ENCODE data around the gene MAEA. TPM values are rescaled to one million over a fixed set of nuclear protein-coding genes. Genes with fewer than 3 reads are reported as not detected.

MAEA gene
- total and polyA plus RNA-seq, 9 of the 15 experiments (the other 6 are each of a cell fraction or from before 2014, with no cell fraction given): 2.1 to 86.5 (median 45.0) TPM

DNA sequence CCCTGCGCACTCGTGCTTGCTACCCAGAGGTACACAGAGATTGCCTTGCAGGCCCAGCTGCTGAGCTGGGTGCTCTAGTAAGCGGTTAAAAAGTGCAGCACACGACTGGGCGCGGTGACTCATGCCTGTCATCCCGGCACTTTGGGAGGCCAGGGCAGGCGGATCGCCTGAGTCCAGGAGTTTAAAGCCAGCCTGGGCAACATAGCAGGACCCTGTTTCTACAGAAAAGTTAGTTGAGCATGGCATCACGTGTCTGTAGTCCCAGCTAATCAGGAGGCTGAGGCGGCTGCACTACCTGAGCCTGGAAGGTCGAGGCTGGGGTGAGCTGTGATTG, 62.8 kb downstream of the MAEA start (continued):
- TF ChIP-seq, protein P1, sequence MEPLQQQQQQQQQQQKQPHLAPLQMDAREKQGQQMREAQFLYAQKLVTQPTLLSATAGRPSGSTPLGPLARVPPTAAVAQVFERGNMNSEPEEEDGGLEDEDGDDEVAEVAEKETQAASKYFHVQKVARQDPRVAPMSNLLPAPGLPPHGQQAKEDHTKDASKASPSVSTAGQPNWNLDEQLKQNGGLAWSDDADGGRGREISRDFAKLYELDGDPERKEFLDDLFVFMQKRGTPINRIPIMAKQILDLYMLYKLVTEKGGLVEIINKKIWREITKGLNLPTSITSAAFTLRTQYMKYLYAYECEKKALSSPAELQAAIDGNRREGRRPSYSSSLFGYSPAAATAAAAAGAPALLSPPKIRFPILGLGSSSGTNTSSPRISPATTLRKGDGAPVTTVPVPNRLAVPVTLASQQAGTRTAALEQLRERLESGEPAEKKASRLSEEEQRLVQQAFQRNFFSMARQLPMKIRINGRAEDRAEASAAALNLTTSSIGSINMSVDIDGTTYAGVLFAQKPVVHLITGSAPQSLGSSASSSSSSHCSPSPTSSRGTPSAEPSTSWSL (CRISPR knock-in tag; IDR thresholded peaks at IDR 0.05; ENCODE audit: borderline replicate concordance): no peak
- TF ChIP-seq, protein P2, sequence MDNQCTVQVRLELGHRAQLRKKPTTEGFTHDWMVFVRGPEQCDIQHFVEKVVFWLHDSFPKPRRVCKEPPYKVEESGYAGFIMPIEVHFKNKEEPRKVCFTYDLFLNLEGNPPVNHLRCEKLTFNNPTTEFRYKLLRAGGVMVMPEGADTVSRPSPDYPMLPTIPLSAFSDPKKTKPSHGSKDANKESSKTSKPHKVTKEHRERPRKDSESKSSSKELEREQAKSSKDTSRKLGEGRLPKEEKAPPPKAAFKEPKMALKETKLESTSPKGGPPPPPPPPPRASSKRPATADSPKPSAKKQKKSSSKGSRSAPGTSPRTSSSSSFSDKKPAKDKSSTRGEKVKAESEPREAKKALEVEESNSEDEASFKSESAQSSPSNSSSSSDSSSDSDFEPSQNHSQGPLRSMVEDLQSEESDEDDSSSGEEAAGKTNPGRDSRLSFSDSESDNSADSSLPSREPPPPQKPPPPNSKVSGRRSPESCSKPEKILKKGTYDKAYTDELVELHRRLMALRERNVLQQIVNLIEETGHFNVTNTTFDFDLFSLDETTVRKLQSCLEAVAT (IDR thresholded peaks at IDR 0.05): no peak
- TF ChIP-seq STAT5B (CRISPR knock-in tag; IDR thresholded peaks at IDR 0.05): no peak

DNA sequence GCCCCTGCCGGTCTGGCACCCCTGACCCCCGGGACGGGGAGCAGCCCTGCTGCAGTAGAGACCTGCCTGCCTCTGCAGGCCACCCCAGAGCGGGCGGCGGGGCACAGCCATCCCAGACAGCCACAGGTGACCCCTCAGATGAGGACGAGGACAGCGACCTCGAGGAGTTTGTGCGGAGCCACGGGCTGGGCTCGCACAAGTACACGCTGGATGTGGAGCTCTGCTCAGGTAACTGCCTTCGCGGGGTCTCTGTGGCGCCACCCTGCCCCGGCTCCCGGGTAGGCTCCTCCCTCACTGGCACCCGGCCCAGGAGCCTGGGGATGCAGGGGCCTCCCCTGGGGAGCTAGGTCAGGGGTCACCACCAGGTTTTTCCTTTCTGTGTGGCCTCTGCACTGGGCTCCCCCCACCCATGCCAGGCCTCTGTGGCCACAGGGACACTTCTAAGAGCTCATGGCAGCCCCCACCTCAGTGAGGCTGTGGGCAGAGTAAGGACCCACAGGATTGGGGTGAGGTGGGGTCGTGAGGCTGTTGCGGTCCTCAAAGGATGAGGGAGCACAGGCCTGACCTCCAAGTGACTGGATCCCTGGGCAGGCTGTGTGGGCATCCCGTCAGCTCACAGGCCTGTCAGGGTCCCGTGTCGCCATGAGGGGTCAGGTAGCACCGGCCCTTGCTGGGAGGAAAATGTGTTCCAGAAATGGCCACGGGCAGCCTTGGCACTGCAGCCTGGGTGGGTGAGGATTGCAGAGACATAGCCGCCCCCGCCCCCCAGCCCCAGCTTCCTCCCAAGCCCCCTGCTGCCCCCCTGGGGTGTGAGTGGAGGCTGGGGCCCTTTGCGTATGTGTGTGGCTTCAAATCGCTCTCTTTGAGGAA, 63.7 kb downstream of the MAEA start:
- Histone ChIP-seq H3K4me2 (ENCODE audit: insufficient read depth, low read length) (no peak overlapping the region), H4K20me1 (replicated peaks; ENCODE audit: control insufficient read depth, insufficient read depth, low read length) (peaks cover 10% of the 10 kb centered on the region; the same call in 1 of the 2 replicates), H3K79me2 (ENCODE audit: control insufficient read depth, insufficient read depth, low read length) (0 out of 3 replicates have a peak, but pooled peaks cover 3% of the 10 kb centered on the region), H3K27me3 (ENCODE audit: control insufficient read depth in 2 of 2, insufficient read depth in 2 of 2, low read length in 2 of 2) (no peaks in the 10 kb centered on the region), H3K4me1 (replicated peaks in 1 of 2; ENCODE audit: control insufficient read depth in 2 of 2, insufficient read depth in 2 of 2, low read length in 2 of 2) (peaks cover under 1 to 66% of the 10 kb centered on the region in 2 experiments), H3K9me3 (replicated peaks; ENCODE audit: control insufficient read depth, insufficient read depth, low read depth, low read length) (no peaks in the 10 kb centered on the region), H3K27ac (ENCODE audit: extremely low read depth, low read depth, low read length) (no peak overlapping the region), H3K9ac (ENCODE audit: insufficient read depth in 1 of 2, low read depth in 2 of 2, low read length in 2 of 2) (peak overlapping the region in 1 of 2 experiments; percentile 13; a peak in 1 of 4 replicates), H3K9me1 (ENCODE audit: control insufficient read depth, insufficient read depth, low read length) (peaks cover 4% of the 10 kb centered on the region), H2AFZ (ENCODE audit: low read depth, low read length) (no peak overlapping the region), H3K4me3 (no peak overlapping the region), H3K36me3 (ENCODE audit: control insufficient read depth, insufficient read depth, low read length) (peaks cover 47% of the 10 kb centered on the region; the same call in 2 of the 3 replicates)
- ChIA-PET CTCF (ENCODE audit: low intra/inter-chr PET ratio) (interaction anchor here (1.1 kb wide), 1 partner anchor 373 kb away, joined by 4 read pairs; no protein-coding TSS in a partner anchor), POLR2A (interaction anchor here (0.6 to 0.9 kb wide), 2 partner anchors 157 to 190 kb away, joined by 3 to 6 read pairs; no protein-coding TSS in a partner anchor)
- in situ Hi-C loops (cut with MboI): loop anchor here (5.0 kb wide), 2 partner anchors 221 to 274 kb away; no protein-coding TSS in a partner anchor
- FAIRE-seq (no peak), DNase-seq (ENCODE audit: extremely low read depth in 1 of 4, low spot score in 3 of 4) (no peak), ATAC-seq (no peak)
- WGBS (ENCODE audit: insufficient coverage, low coverage, missing lambda C conversion rate): 90% methylated on average over 17 of the region's 30 CpGs
- no TSS peak for BruUV-seq (replicated peaks)
- intact Hi-C loops (cut with micrococcal nuclease): loop anchor here (10.0 kb wide), 1 partner anchor 371 kb away; the partner anchor contains the start of genes TACC3 and TMEM129
- TF ChIP-seq POLR2G (IDR thresholded peaks at IDR 0.05; ENCODE audit: low read depth, low read length) (0 out of 2 replicates have a peak, but pooled peaks have one; percentile 6), CBFA2T3 (IDR thresholded peaks at IDR 0.05) (no peak)
